Measurements from ENCODE around the gene TCF3.

GRCh38 chr19:1671716-1672037 lies 19.3 kb upstream of the TCF3 start:
- no peak for TF ChIP-seq CTCF (IDR thresholded peaks at IDR 0.05)
- no peak for TF ChIP-seq POLR2A (IDR thresholded peaks at IDR 0.05)

All from tibial nerve (tissue), 3 donors.